SU-DHL-6 (cell line): Measurements from ENCODE around the gene NUDT14.

Experiments
- CTCF ChIP-seq: fragments of 200-600 bp; sonication (generic); IDR thresholded peaks from one replicate; pipeline ENCODE4 v1.5.1; 2017; ENCODE audit warnings: antibody characterized with exemption, mild to moderate bottlenecking, low read length, moderate library complexity; ENCODE audit not compliant: insufficient read depth, poor library complexity, severe bottlenecking
- EZH2phosphoT487 ChIP-seq: fragments of 200-600 bp; sonication (generic), shearing (Covaris generic); conservative IDR thresholded peaks from 2 replicates; pipeline ENCODE4 v1.6.1; 2018; ENCODE audit warnings: mild to moderate bottlenecking, antibody characterized with exemption, low read length, moderate library complexity, mixed read lengths

GRCh38 chr14:105207460-105207901, 26.4 kb upstream of the NUDT14 start:
- TF ChIP-seq CTCF, result no peak
- TF ChIP-seq EZH2phosphoT487, result no peak
